Kidney epithelial cell (primary cell): Measurements from ENCODE around the gene PRR11. TPM values are rescaled to one million over a fixed set of nuclear protein-coding genes. Genes with fewer than 3 reads are reported as not detected.

ENCODE experiments used
- DNase-seq: peaks from one replicate; pipeline ENCODE4 v3.0.0-alpha.2; 2010; ENCODE audit warnings: low read depth
- H3K27me3 ChIP-seq: 2 replicates; pipeline ENCODE4 v1.6.0; 2011; ENCODE audit warnings: low read length; ENCODE audit not compliant: control insufficient read depth, insufficient read depth
- H3K36me3 ChIP-seq: 2 replicates; pipeline ENCODE4 v1.5.1; 2011; ENCODE audit warnings: low read length; ENCODE audit not compliant: control insufficient read depth, insufficient read depth
- H3K4me3 ChIP-seq: 2 replicates; pipeline ENCODE4 v1.5.1; 2011; ENCODE audit warnings: low read depth, mild to moderate bottlenecking, control low read depth, low read length
- total RNA-seq: library from RNA; depleted of rRNA; stranded (reverse); fragments of >200 nt; gene quantifications from 2 replicates; pipeline ENCODE4 v1.2.3, GENCODE V29; 2015
- TF ChIP-seq, protein P1 (sequence below): IDR thresholded peaks from 2 replicates; pipeline ENCODE4 v1.5.1; 2011; ENCODE audit warnings: mild to moderate bottlenecking, moderate library complexity, low read length, control low read depth, inconsistent platforms; ENCODE audit not compliant: insufficient read depth, poor library complexity, severe bottlenecking

Gene PRR11
- total RNA-seq = 7.4 and 8.1 TPM in 2 replicates

DNA sequence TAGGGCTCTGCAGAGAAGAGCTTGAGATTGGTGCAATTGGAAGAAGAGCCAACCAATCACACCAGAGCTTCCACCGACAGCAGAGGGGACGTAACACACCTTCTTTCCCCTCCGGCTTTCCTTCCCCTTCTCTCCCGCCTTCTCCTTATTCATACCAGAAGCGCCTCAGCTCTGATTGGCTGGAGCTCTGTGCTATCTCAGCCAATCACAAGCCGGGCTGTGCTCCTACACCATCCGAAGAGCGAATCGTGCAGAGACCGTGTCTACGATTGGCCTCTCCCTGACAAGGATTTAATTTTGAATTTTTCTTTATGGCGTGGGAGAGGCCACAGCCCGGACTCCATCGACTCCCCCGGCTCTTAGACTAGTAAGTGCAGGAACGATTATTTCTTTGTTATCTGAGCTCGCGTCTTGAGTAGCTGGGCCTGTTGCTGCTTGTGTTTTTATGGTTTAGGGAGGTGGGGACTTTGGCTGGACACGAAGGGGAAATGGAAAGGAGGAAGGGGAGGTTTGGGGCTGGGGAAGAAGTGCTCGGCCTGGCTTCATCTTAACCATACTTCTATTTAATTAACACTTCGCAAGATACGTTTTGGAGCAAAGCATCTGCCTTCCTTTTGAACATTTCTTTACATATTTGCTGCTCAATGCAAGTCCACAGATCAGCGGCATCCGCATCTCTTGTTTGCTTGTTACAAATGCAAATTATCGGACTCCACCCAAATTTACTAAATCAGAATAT, at the start of gene PRR11:
Gene PRR11, plus strand, starts transcription at position 308 of the 739 bp plus-strand sequence. CDS start 14,007 bp downstream, outside the sequence.
- H3K27me3 ChIP-seq = no peaks in the 10 kb centered on the region

DNA sequence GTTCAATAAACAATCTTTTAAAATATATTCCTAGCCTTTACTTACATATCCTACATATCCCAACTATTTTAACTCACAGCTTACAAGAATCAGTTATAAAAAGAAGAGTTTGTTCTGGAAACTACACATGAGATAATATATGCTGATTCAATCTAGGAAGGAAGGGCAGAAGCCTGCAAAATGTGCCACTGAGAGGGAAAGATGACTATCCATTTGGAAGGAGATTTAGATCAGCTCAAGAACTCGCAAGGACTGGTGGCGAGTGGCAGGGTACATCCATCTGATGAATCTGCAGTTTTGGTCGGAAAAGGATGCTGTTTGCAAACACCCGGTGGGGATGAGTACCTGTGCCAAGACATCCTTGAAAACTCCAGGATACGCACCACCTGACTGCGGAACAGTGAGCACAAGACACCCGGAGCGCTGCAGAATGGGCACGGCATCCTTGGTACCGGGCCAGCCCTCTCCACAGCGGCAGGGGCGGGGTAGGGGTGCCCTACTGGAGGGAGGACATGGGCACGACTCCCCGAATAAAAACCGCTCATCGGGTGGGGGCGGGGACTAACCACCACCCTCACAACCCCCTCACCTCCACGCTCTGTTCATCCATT, 49.6 kb upstream of the PRR11 start:
- Histone ChIP-seq H3K36me3 (no peaks in the 10 kb centered on the region), H3K4me3 (peak overlapping the region; percentile 89), H3K27me3 (no peaks in the 10 kb centered on the region)
- no peak for DNase-seq
- TF ChIP-seq, protein P1, sequence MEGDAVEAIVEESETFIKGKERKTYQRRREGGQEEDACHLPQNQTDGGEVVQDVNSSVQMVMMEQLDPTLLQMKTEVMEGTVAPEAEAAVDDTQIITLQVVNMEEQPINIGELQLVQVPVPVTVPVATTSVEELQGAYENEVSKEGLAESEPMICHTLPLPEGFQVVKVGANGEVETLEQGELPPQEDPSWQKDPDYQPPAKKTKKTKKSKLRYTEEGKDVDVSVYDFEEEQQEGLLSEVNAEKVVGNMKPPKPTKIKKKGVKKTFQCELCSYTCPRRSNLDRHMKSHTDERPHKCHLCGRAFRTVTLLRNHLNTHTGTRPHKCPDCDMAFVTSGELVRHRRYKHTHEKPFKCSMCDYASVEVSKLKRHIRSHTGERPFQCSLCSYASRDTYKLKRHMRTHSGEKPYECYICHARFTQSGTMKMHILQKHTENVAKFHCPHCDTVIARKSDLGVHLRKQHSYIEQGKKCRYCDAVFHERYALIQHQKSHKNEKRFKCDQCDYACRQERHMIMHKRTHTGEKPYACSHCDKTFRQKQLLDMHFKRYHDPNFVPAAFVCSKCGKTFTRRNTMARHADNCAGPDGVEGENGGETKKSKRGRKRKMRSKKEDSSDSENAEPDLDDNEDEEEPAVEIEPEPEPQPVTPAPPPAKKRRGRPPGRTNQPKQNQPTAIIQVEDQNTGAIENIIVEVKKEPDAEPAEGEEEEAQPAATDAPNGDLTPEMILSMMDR = no peak

More for the DNA sequence above, at the start of gene PRR11:
- Histone ChIP-seq H3K36me3 (no peaks in the 10 kb centered on the region), H3K4me3 (peak within 1 kb of the TSS; percentile 64)
- TF ChIP-seq, protein P1 = no peak
- peak; percentile 100 for DNase-seq

DNA sequence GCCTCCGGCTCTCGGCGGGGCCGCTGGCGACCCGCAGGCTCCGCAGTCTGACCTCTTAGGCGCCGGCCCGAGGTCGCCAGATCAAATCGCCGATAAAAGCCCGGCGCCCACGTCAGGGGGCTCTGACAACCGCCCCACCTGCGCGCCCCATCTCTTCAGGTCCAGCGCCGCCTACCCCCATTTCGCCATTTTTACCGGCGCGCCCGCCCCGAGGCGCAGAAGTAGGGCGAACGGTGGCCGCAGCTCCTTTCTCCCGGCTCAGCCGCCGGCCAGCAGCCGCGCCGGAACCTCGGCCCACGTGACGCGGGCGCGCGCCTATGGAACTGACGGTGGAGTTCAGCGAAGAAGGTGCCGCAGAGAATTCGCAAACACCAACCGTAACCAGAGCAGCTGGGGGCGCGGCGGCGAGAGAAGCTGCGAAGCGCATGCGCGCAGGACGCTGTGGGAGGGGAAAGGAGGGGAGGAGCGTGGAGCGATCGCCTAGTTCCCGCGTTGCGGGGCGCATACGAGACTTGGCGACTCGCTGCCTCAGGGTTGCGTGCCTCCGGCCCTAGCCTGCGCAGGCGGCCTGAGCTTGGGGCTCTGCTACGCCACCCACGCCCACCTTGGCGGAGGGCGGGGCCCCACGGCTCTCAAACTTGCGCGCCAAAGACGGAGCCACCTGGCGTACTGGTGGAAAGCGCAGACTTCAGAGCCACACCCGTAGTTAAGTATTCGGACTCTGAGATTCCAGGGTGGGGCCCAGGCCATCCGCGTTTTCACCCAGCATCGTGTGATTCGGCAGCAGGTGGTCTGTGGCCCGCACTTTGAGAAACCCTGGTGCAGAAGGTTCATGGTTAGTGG, 48.9 kb upstream of the PRR11 start, which contains the start of gene TRIM37:
Gene TRIM37, minus strand, starts transcription at position 418 of the 843 bp plus-strand sequence. CDS start 419 bp downstream, outside the sequence.
- Histone ChIP-seq H3K4me3 (peak within 1 kb of the TSS; percentile 89), H3K27me3 (no peaks in the 10 kb centered on the region), H3K36me3 (no peaks in the 10 kb centered on the region)
- DNase-seq = peak; percentile 91
- TF ChIP-seq, protein P1 = no peak

DNA sequence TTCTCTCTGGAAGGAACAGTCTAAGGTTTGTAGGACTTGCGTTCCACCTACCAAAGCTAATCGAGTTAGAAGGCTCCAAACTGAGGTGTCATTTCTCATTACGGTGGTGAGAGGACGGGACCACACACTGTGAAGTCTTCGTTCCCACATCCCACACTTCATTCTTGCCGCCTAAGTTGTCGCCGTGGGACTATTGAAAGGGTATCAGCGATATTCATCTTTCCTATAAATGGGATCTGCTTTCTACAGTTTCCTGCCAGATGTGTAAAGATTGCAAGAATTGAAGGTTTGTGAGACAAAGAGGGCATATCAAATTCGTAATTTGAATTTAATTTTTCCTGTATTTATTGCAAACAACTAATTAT, 48.3 kb upstream of the PRR11 start:
- peak overlapping the region; percentile 89 for H3K4me3 ChIP-seq
- H3K36me3 ChIP-seq = no peaks in the 10 kb centered on the region
- TF ChIP-seq, protein P1 = no peak
- no peaks in the 10 kb centered on the region for H3K27me3 ChIP-seq
- no peak for DNase-seq

DNA sequence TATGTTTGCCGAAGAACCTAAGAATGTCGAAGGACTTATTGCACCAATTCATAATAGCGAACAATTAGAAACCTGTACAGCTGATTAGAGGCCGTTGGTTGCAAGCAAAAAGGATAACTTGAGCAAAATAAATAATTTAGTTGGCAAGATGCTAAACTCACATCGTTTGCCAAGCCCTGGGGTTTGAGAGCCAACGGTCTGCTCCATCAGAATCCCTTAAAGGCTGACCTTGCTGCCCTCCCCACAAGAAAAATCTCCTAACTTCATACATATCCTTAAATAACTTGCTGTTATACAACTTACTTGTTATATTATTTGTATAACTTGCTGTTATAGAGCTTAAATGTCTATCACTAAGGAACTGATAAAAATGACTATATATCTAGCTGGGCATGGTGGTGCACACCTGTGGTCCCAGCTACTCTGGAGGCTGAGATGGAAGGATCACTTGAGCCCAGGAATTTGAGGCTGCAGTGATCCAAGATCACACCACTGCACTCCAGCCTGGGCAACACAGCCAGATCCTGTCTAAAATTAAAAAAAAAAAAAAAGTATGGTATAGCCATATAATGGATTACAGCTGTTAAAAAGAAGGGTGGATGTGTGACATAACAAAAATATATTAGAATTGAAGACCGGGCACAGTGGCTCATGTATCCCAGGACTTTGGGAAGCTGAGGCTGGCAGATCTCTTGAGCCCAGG, 47.0 kb upstream of the PRR11 start:
- Histone ChIP-seq H3K4me3 (no peak overlapping the region), H3K36me3 (no peaks in the 10 kb centered on the region), H3K27me3 (no peaks in the 10 kb centered on the region)
- TF ChIP-seq, protein P1 = no peak
- DNase-seq = no peak
